Activated T-helper 2 cell treated with anti-CD3 and anti-CD28 coated beads, Interferon-gamma antibody, Interleukin-2, Interleukin-4, amounts not matched to agents 10 μg/mL and 5 μg/mL and 100 μg/mL, durations not matched to agents 14 hours and 24 hours and 36 hours (primary cell): ENCODE data around the gene TPM3. TPM values are rescaled to one million over a fixed set of nuclear protein-coding genes. Genes with fewer than 3 reads are reported as not detected.

Source experiments
- DNase-seq: peaks from one replicate; pipeline ENCODE4 v3.0.0; 2021; ENCODE audit warnings: low spot score
- H3K27ac Mint-ChIP-seq: one replicate; pipeline ENCODE4 v1.8.0; 2021; ENCODE audit warnings: mixed read lengths
- H3K27me3 Mint-ChIP-seq: one replicate; pipeline ENCODE4 v1.8.0; 2021; ENCODE audit warnings: low read depth, mixed read lengths
- H3K36me3 Mint-ChIP-seq: one replicate; pipeline ENCODE4 v1.8.0; 2021; ENCODE audit warnings: low read depth, mixed read lengths
- H3K4me1 Mint-ChIP-seq: one replicate; pipeline ENCODE4 v1.8.0; 2021; ENCODE audit warnings: low read depth, mixed read lengths
- H3K4me3 Mint-ChIP-seq: one replicate; pipeline ENCODE4 v1.8.0; 2021; ENCODE audit warnings: low read depth, mild to moderate bottlenecking, moderate library complexity, mixed read lengths
- H3K9me3 Mint-ChIP-seq: one replicate; pipeline ENCODE4 v1.8.0; 2021; ENCODE audit warnings: mixed read lengths
- intact Hi-C: fragments of 100-400 bp; cut with micrococcal nuclease; formaldehyde crosslinking; loops from one replicate; pipeline ENCODE4 v1.15.1; 2023
- total RNA-seq: library from RNA; stranded (reverse); gene quantifications from 2 replicates; pipeline ENCODE4 v1.2.3, GENCODE V29; 2022

TPM3 gene
- total RNA-seq, 1 donor from 2014 or later: 759 TPM

GRCh38 chr1:154176337-154176736 lies 15.6 kb downstream of the TPM3 start:
- peaks cover 82% of the 10 kb centered on the region for H3K36me3 Mint-ChIP-seq

GRCh38 chr1:154174654-154175053 lies 17.2 kb downstream of the TPM3 start:
- intact Hi-C loops: no loop called here
- no peaks in the 10 kb centered on the region for H3K9me3 Mint-ChIP-seq
- no peaks in the 10 kb centered on the region for H3K27me3 Mint-ChIP-seq
- H3K27ac Mint-ChIP-seq: no peak overlapping the region
- no peak overlapping the region for H3K4me3 Mint-ChIP-seq
- H3K4me1 Mint-ChIP-seq: peaks cover 59% of the 10 kb centered on the region
- peaks cover 83% of the 10 kb centered on the region for H3K36me3 Mint-ChIP-seq
- no peak for DNase-seq

More at GRCh38 chr1:154176337-154176736, 15.6 kb downstream of the TPM3 start:
- DNase-seq: no peak
- no peak overlapping the region for H3K4me3 Mint-ChIP-seq
- no peak overlapping the region for H3K27ac Mint-ChIP-seq
- no peaks in the 10 kb centered on the region for H3K9me3 Mint-ChIP-seq
- no peaks in the 10 kb centered on the region for H3K27me3 Mint-ChIP-seq
- H3K4me1 Mint-ChIP-seq: peaks cover 61% of the 10 kb centered on the region
- intact Hi-C loops: no loop called here

- Mint-ChIP-seq H3K27me3 (no peaks in the 10 kb centered on the region), H3K36me3 (peaks cover 82% of the 10 kb centered on the region), H3K27ac (peak overlapping the region; percentile 79), H3K4me3 (no peak overlapping the region), H3K4me1 (peaks cover 41% of the 10 kb centered on the region), H3K9me3 (no peaks in the 10 kb centered on the region)
- DNase-seq: no peak
- intact Hi-C loops: loop anchor here (1.0 to 2.0 kb wide), 2 partner anchors 10 to 15 kb away; no protein-coding TSS in a partner anchor
Measured at GRCh38 chr1:154171880-154172279, 20.0 kb downstream of the TPM3 start.

GRCh38 chr1:154171223-154171583 lies 20.7 kb downstream of the TPM3 start:
- peak overlapping the region; percentile 79 for H3K27ac Mint-ChIP-seq
- no peaks in the 10 kb centered on the region for H3K27me3 Mint-ChIP-seq
- no peaks in the 10 kb centered on the region for H3K9me3 Mint-ChIP-seq
- H3K4me1 Mint-ChIP-seq: peaks cover 37% of the 10 kb centered on the region
- peaks cover 85% of the 10 kb centered on the region for H3K36me3 Mint-ChIP-seq
- H3K4me3 Mint-ChIP-seq: no peak overlapping the region
- intact Hi-C loops: loop anchor here (1.0 to 2.0 kb wide), 2 partner anchors 11 to 14 kb away; no protein-coding TSS in a partner anchor
- no peak for DNase-seq

GRCh38 chr1:154170547-154171222 lies 21.2 kb downstream of the TPM3 start:
- H3K9me3 Mint-ChIP-seq: no peaks in the 10 kb centered on the region
- no peak for DNase-seq
- H3K27ac Mint-ChIP-seq: peak overlapping the region; percentile 79
- peaks cover 85% of the 10 kb centered on the region for H3K36me3 Mint-ChIP-seq
- intact Hi-C loops: loop anchor here (1.0 to 2.0 kb wide), 2 partner anchors 12 to 14 kb away; no protein-coding TSS in a partner anchor
- H3K4me1 Mint-ChIP-seq: peaks cover 36% of the 10 kb centered on the region
- H3K27me3 Mint-ChIP-seq: no peaks in the 10 kb centered on the region
- H3K4me3 Mint-ChIP-seq: no peak overlapping the region

GRCh38 chr1:154167461-154167860 lies 24.4 kb downstream of the TPM3 start:
- intact Hi-C loops: no loop called here
- peaks cover 92% of the 10 kb centered on the region for H3K36me3 Mint-ChIP-seq
- no peak overlapping the region for H3K27ac Mint-ChIP-seq
- H3K9me3 Mint-ChIP-seq: no peaks in the 10 kb centered on the region
- peaks cover 45% of the 10 kb centered on the region for H3K4me1 Mint-ChIP-seq
- H3K4me3 Mint-ChIP-seq: no peak overlapping the region
- no peaks in the 10 kb centered on the region for H3K27me3 Mint-ChIP-seq
- DNase-seq: no peak

GRCh38 chr1:154166207-154166606 lies 25.7 kb downstream of the TPM3 start:
- Mint-ChIP-seq H3K36me3 (peaks cover 92% of the 10 kb centered on the region), H3K27ac (no peak overlapping the region), H3K9me3 (no peaks in the 10 kb centered on the region), H3K4me3 (no peak overlapping the region), H3K27me3 (no peaks in the 10 kb centered on the region), H3K4me1 (peaks cover 35% of the 10 kb centered on the region)
- intact Hi-C loops: no loop called here
- DNase-seq: no peak

GRCh38 chr1:154159554-154159953 lies 32.3 kb downstream of the TPM3 start:
- H3K9me3 Mint-ChIP-seq: peaks cover 6% of the 10 kb centered on the region
- no peaks in the 10 kb centered on the region for H3K27me3 Mint-ChIP-seq
- intact Hi-C loops: loop anchor here (5.0 kb wide), 1 partner anchor 367 kb away; no protein-coding TSS in a partner anchor
- H3K36me3 Mint-ChIP-seq: peaks cover 98% of the 10 kb centered on the region
- peak overlapping the region; percentile 5 for H3K4me3 Mint-ChIP-seq
- no peak for DNase-seq
- H3K27ac Mint-ChIP-seq: no peak overlapping the region
- peaks cover 60% of the 10 kb centered on the region for H3K4me1 Mint-ChIP-seq

GRCh38 chr1:154158307-154159125 lies 33.4 kb downstream of the TPM3 start:
- intact Hi-C loops: loop anchor here (1.0 to 5.0 kb wide), 2 partner anchors 114 to 366 kb away; partner anchors contain the start of gene HAX1
- Mint-ChIP-seq H3K4me1 (peaks cover 59% of the 10 kb centered on the region), H3K27ac (peak overlapping the region; percentile 86), H3K27me3 (no peaks in the 10 kb centered on the region), H3K36me3 (peaks cover 98% of the 10 kb centered on the region), H3K4me3 (peak overlapping the region; percentile 65), H3K9me3 (peaks cover 6% of the 10 kb centered on the region)
- no peak for DNase-seq

GRCh38 chr1:154157520-154158306 lies 34.2 kb downstream of the TPM3 start:
- peak; percentile 79 for DNase-seq
- H3K4me3 Mint-ChIP-seq: peak overlapping the region; percentile 65
- H3K4me1 Mint-ChIP-seq: peaks cover 52% of the 10 kb centered on the region
- H3K27me3 Mint-ChIP-seq: no peaks in the 10 kb centered on the region
- intact Hi-C loops: loop anchor here (1.0 to 5.0 kb wide), 5 partner anchors 13 to 365 kb away; partner anchors contain the start of genes HAX1 and UBAP2L
- peaks cover 6% of the 10 kb centered on the region for H3K9me3 Mint-ChIP-seq
- peak overlapping the region; percentile 86 for H3K27ac Mint-ChIP-seq
- peaks cover 92% of the 10 kb centered on the region for H3K36me3 Mint-ChIP-seq

GRCh38 chr1:154155251-154155650 lies 36.6 kb downstream of the TPM3 start:
- H3K27me3 Mint-ChIP-seq: no peaks in the 10 kb centered on the region
- H3K27ac Mint-ChIP-seq: no peak overlapping the region
- intact Hi-C loops: loop anchor here (5.0 kb wide), 1 partner anchor 363 kb away; no protein-coding TSS in a partner anchor
- peaks cover 71% of the 10 kb centered on the region for H3K36me3 Mint-ChIP-seq
- H3K9me3 Mint-ChIP-seq: peaks cover 4% of the 10 kb centered on the region
- H3K4me3 Mint-ChIP-seq: no peak overlapping the region
- H3K4me1 Mint-ChIP-seq: peaks cover 46% of the 10 kb centered on the region
- no peak for DNase-seq

GRCh38 chr1:154154534-154155191 lies 37.2 kb downstream of the TPM3 start, which contains the start of gene NUP210L:
NUP210L (minus strand) TSS chr1:154155073.
- intact Hi-C loops: loop anchor here (5.0 kb wide), 1 partner anchor 362 kb away; no protein-coding TSS in a partner anchor
- H3K27me3 Mint-ChIP-seq: no peaks in the 10 kb centered on the region
- no peak within 1 kb of the TSS for H3K27ac Mint-ChIP-seq
- DNase-seq: no peak
- peaks cover 66% of the 10 kb centered on the region for H3K36me3 Mint-ChIP-seq
- no peak within 1 kb of the TSS for H3K4me3 Mint-ChIP-seq
- H3K9me3 Mint-ChIP-seq: no peaks in the 10 kb centered on the region
- H3K4me1 Mint-ChIP-seq: peaks cover 41% of the 10 kb centered on the region
